Panc1 (cell line): Measurements from ENCODE around the gene PLAAT4.

Experiments used
- POLR2AphosphoS5 ChIP-seq: IDR thresholded peaks from 2 replicates; pipeline ENCODE4 v1.6.1; 2012; ENCODE audit warnings: mild to moderate bottlenecking, low read depth, low read length, moderate library complexity
- TF ChIP-seq, protein P1 (sequence below): fragments of 450-650 bp; IDR thresholded peaks from 2 replicates; pipeline ENCODE4 v1.5.1; 2017; ENCODE audit warnings: mild to moderate bottlenecking

DNA sequence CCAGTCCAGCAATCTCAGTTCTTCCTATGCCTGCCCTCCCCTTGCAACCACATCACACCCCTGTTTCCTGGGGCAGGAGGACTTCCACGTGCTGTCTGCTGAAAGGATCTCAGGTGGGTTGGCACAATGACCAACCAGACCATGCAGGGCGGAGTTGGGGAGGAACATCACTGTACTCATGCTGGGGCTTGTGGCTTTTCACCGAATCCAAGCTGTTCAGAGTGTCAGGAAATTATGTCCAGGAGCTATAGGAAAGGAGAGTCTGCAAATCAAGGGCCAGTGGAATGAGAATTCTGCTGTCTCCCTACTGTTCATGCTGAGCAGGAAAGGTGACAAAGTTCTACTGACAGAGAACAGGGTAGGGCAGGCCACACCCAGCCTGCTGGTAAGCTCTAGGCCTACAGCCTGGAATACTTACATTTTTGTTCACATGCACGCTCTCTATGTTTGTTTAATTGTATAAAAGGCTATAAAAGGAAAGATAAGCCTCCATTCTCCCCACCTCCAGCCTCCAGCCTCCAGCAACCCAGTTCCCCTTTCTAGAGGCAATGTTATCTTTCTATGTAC is 28.3 kb downstream of the PLAAT4 start:
- TF ChIP-seq, protein P1, sequence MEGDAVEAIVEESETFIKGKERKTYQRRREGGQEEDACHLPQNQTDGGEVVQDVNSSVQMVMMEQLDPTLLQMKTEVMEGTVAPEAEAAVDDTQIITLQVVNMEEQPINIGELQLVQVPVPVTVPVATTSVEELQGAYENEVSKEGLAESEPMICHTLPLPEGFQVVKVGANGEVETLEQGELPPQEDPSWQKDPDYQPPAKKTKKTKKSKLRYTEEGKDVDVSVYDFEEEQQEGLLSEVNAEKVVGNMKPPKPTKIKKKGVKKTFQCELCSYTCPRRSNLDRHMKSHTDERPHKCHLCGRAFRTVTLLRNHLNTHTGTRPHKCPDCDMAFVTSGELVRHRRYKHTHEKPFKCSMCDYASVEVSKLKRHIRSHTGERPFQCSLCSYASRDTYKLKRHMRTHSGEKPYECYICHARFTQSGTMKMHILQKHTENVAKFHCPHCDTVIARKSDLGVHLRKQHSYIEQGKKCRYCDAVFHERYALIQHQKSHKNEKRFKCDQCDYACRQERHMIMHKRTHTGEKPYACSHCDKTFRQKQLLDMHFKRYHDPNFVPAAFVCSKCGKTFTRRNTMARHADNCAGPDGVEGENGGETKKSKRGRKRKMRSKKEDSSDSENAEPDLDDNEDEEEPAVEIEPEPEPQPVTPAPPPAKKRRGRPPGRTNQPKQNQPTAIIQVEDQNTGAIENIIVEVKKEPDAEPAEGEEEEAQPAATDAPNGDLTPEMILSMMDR, result no peak
- TF ChIP-seq POLR2AphosphoS5, result no peak
